PC-9 (cell line): ENCODE results near the gene ADGRD2. TPM values are rescaled to one million over a fixed set of nuclear protein-coding genes. Genes with fewer than 3 reads are reported as not detected.

Experiments used
- BruUV-seq: library from RNA; stranded (reverse); fragments of 400-500 nt; replicated peaks from 2 replicates; lab custom pipeline; 2021; lab: Mats Ljungman, UMichigan
- CTCF ChIA-PET: fragments of 300-600 bp; sonication (Branson Sonifier 250); formaldehyde crosslinking; loops from one replicate; lab custom pipeline; 2022; ENCODE audit warnings: antibody characterized with exemption; lab: Charles Lee
- POLR2A ChIA-PET: fragments of 300-600 bp; sonication (Branson Sonifier 250); formaldehyde crosslinking; loops from one replicate; lab custom pipeline; 2022; ENCODE audit warnings: antibody characterized with exemption; ENCODE audit not compliant: unreplicated experiment; lab: Charles Lee
- DNase-seq, 2 experiments: peaks; one replicate each; pipeline versions ENCODE4 v3.0.0 to v3.0.0-alpha.2; 2015 to 2022; ENCODE audit warnings: mixed read lengths in 1 of 2
- H2AFZ ChIP-seq: fragments of 200-600 bp; sonication (generic); 2 replicates; pipeline ENCODE4 v1.8.1; 2017; ENCODE audit warnings: antibody characterized with exemption
- H3F3A ChIP-seq: fragments of 200-600 bp; sonication (generic); 2 replicates; pipeline ENCODE4 v1.8.1; 2017; ENCODE audit warnings: antibody characterized with exemption, mild to moderate bottlenecking, low read depth; ENCODE audit not compliant: insufficient read depth
- H3K27ac ChIP-seq: fragments of 200-600 bp; sonication (generic); 2 replicates; pipeline ENCODE4 v1.6.1; 2016; ENCODE audit warnings: mixed run types
- H3K27me3 ChIP-seq: fragments of 200-600 bp; sonication (generic); 2 replicates; pipeline ENCODE4 v1.6.1; 2016; ENCODE audit warnings: low read depth, mixed run types; ENCODE audit not compliant: insufficient read depth
- H3K36me3 ChIP-seq: fragments of 200-600 bp; sonication (generic); 2 replicates; pipeline ENCODE4 v1.6.1; 2016; ENCODE audit warnings: low read depth, mixed run types
- H3K4me1 ChIP-seq: fragments of 200-600 bp; sonication (generic); replicated peaks from 2 replicates; pipeline ENCODE4 v1.6.1; 2016; ENCODE audit warnings: mixed run types; ENCODE audit not compliant: insufficient read depth
- H3K4me2 ChIP-seq: fragments of 200-600 bp; sonication (generic); 2 replicates; pipeline ENCODE4 v1.6.1; 2017; ENCODE audit warnings: mixed run types
- H3K4me3 ChIP-seq: fragments of 200-600 bp; sonication (generic); 2 replicates; pipeline ENCODE4 v1.6.1; 2016; ENCODE audit warnings: mixed run types
- H3K79me2 ChIP-seq: fragments of 200-600 bp; sonication (generic); 2 replicates; pipeline ENCODE4 v1.6.1; 2017; ENCODE audit warnings: low read depth, mixed run types
- H3K9me2 ChIP-seq: fragments of 200-600 bp; sonication (generic); 2 replicates; pipeline ENCODE4 v1.8.1; 2017; ENCODE audit warnings: mild to moderate bottlenecking; ENCODE audit not compliant: insufficient read depth
- H3K9me3 ChIP-seq: fragments of 200-600 bp; sonication (generic); 2 replicates; pipeline ENCODE4 v1.8.1; 2016; ENCODE audit warnings: low read depth; ENCODE audit not compliant: insufficient read depth
- H4K20me1 ChIP-seq: fragments of 200-600 bp; sonication (generic); 2 replicates; pipeline ENCODE4 v1.8.1; 2017; ENCODE audit not compliant: insufficient read depth
- EZH2 ChIP-seq: fragments of 200-600 bp; sonication (generic); IDR thresholded peaks from 2 replicates; pipeline ENCODE4 v1.8.0; 2017; ENCODE audit warnings: antibody characterized with exemption, low read depth
- intact Hi-C: fragments of 100-400 bp; cut with micrococcal nuclease; formaldehyde crosslinking; loops from one replicate; pipeline ENCODE4 v1.10.0; 2022; ENCODE audit not compliant: unreplicated experiment
- total RNA-seq: library from RNA; stranded (reverse); gene quantifications from 2 replicates; pipeline ENCODE4 v1.2.3, GENCODE V29; 2021
- TF ChIP-seq, protein P1 (sequence below): fragments of 200-600 bp; sonication (generic); conservative IDR thresholded peaks from 2 replicates; pipeline ENCODE4 v1.6.1; 2017; ENCODE audit warnings: mixed run types, antibody characterized with exemption, mild to moderate bottlenecking, moderate library complexity

Gene ADGRD2
- total RNA-seq, 1 experiment from 2014 or later: not detected

DNA sequence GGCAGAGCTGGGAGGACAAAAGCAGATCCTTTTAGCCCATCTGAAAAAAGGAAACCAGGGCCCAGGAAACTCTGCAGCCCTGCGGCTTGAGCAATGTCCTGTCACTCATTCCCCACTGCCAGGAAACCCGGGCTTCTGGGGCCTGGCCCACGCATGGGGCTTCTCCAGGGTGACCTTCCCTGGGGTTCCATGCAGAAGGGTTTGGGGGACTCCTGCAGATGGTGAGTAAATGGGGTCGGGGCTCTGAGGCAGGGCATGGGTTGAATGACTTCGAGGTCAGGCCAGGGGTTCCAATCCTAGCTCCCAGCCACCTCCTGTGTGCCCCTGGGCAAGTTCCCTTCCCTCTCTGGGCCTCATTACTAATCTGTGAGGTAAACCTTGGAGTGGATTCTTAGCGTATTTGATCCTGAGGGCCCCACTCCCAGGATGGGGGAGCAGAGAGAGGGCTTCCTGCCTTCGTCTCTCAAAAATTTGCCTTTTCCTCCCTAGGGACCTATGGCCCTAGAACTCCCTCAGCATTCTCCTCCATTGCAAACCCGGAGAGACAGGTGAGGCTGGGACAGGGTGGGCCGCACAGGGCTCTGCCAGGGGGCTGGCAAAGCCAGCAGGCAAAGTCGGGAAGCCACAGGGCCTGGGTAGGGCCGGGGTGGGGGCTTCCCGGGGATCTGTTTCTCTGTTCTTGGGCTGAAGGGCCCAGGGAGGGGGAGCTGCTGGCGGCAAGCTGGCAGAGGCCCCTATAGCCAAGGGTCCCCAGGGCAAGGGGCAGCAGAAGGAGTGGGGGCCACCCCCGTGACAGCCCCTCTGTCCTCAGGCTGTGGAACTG, 25.8 kb downstream of the ADGRD2 start:
- H3K9me2 ChIP-seq: no peaks in the 10 kb centered on the region
- H3K36me3 ChIP-seq: no peaks in the 10 kb centered on the region
- BruUV-seq: no TSS peak
- no peaks in the 10 kb centered on the region for H3K79me2 ChIP-seq
- no peak for TF ChIP-seq EZH2
- TF ChIP-seq, protein P1, sequence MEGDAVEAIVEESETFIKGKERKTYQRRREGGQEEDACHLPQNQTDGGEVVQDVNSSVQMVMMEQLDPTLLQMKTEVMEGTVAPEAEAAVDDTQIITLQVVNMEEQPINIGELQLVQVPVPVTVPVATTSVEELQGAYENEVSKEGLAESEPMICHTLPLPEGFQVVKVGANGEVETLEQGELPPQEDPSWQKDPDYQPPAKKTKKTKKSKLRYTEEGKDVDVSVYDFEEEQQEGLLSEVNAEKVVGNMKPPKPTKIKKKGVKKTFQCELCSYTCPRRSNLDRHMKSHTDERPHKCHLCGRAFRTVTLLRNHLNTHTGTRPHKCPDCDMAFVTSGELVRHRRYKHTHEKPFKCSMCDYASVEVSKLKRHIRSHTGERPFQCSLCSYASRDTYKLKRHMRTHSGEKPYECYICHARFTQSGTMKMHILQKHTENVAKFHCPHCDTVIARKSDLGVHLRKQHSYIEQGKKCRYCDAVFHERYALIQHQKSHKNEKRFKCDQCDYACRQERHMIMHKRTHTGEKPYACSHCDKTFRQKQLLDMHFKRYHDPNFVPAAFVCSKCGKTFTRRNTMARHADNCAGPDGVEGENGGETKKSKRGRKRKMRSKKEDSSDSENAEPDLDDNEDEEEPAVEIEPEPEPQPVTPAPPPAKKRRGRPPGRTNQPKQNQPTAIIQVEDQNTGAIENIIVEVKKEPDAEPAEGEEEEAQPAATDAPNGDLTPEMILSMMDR: no peak
- intact Hi-C loops: no loop called here
- no peaks in the 10 kb centered on the region for H3K4me1 ChIP-seq
- H3F3A ChIP-seq: no peaks in the 10 kb centered on the region
- H4K20me1 ChIP-seq: no peaks in the 10 kb centered on the region; the same call in 1 of the 2 replicates
- H3K27ac ChIP-seq: no peak overlapping the region
- peaks cover 8% of the 10 kb centered on the region; the same call in 1 of the 2 replicates for H3K27me3 ChIP-seq
- no peak overlapping the region for H3K4me3 ChIP-seq
- no peaks in the 10 kb centered on the region for H3K9me3 ChIP-seq
- no peak for DNase-seq
- H3K4me2 ChIP-seq: no peak overlapping the region
- ChIA-PET CTCF (no interaction called here), POLR2A (no interaction called here)
- no peak overlapping the region for H2AFZ ChIP-seq

DNA sequence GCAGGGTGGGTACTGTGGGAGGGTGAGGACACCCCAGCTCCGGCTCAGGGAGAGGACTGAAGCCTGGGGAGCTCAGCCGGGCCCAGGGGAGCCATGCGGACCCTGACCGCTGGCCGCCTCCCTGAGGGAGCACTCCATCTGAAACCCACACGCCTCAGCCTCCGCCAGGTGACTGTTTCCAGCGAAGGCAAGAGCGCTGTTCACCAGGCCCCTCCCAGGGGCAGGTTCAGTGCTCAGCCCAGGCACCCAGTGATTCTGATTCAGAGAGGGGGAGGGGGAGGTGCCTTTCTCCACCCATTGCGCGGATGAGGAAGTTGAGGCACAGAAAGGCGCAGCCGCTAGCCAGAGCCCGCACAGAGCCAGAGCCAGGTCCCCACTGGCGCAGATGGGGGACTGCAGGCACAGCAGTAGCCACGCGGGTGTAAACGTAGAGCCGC, 27.0 kb downstream of the ADGRD2 start:
- no peaks in the 10 kb centered on the region for H3K36me3 ChIP-seq
- no TSS peak for BruUV-seq
- CTCF ChIA-PET: no interaction called here
- no peaks in the 10 kb centered on the region for H3K9me2 ChIP-seq
- H2AFZ ChIP-seq: no peak overlapping the region
- no peaks in the 10 kb centered on the region for H3K79me2 ChIP-seq
- H3F3A ChIP-seq: no peaks in the 10 kb centered on the region
- DNase-seq: no peak
- TF ChIP-seq, protein P1: no peak
- TF ChIP-seq EZH2: no peak
- no peaks in the 10 kb centered on the region; the same call in 1 of the 2 replicates for H4K20me1 ChIP-seq
- peaks cover 8% of the 10 kb centered on the region; the same call in 1 of the 2 replicates for H3K27me3 ChIP-seq
- no peak overlapping the region for H3K4me2 ChIP-seq
- H3K9me3 ChIP-seq: no peaks in the 10 kb centered on the region
- H3K4me1 ChIP-seq: no peaks in the 10 kb centered on the region
- POLR2A ChIA-PET: interaction anchor here (0.6 kb wide), 1 partner anchor 175 kb away, joined by 4 read pairs; no protein-coding TSS in a partner anchor
- no peak overlapping the region for H3K27ac ChIP-seq
- intact Hi-C loops: no loop called here
- H3K4me3 ChIP-seq: no peak overlapping the region

- no peak overlapping the region for H3K4me2 ChIP-seq
- CTCF ChIA-PET: interaction anchor here (0.6 kb wide), 1 partner anchor 275 kb away, joined by 5 read pairs; no protein-coding TSS in a partner anchor
Observed at GRCh38 chr9:124477648-124478285, 27.5 kb downstream of the ADGRD2 start.

More at GRCh38 chr9:124477648-124478285, 27.5 kb downstream of the ADGRD2 start:
- no peak overlapping the region for H3K4me3 ChIP-seq
- no peak overlapping the region for H2AFZ ChIP-seq
- POLR2A ChIA-PET: interaction anchor here (0.6 kb wide), 1 partner anchor 175 kb away, joined by 4 read pairs; no protein-coding TSS in a partner anchor
- DNase-seq: no peak
- no peak overlapping the region for H3K27ac ChIP-seq
- H3K4me1 ChIP-seq: no peaks in the 10 kb centered on the region
- H3K9me2 ChIP-seq: no peaks in the 10 kb centered on the region
- no peaks in the 10 kb centered on the region for H3K36me3 ChIP-seq
- no peaks in the 10 kb centered on the region for H3K9me3 ChIP-seq
- no peaks in the 10 kb centered on the region; the same call in 1 of the 2 replicates for H4K20me1 ChIP-seq
- TF ChIP-seq EZH2: no peak
- TF ChIP-seq, protein P1: no peak
- BruUV-seq: no TSS peak
- no peaks in the 10 kb centered on the region for H3F3A ChIP-seq
- H3K79me2 ChIP-seq: no peaks in the 10 kb centered on the region
- intact Hi-C loops: no loop called here
- peaks cover 8% of the 10 kb centered on the region; the same call in 1 of the 2 replicates for H3K27me3 ChIP-seq
